Prostate gland (tissue), 2 donors: Measurements from ENCODE around the gene HACL1. TPM values are rescaled to one million over a fixed set of nuclear protein-coding genes. Genes with fewer than 3 reads are reported as not detected.

Source experiments
- DNase-seq: peaks from one replicate; pipeline ENCODE4 v3.0.0-alpha.2; 2019; ENCODE audit warnings: low spot score
- H3K27ac ChIP-seq, 2 donors: fragments of 200-600 bp; sonication (generic); 2 replicates each; pipeline ENCODE4 v1.5.1; 2017 to 2019
- H3K27me3 ChIP-seq: fragments of 200-600 bp; sonication (generic); replicated peaks from 2 replicates; pipeline ENCODE4 v1.5.1; 2019; ENCODE audit not compliant: insufficient read depth
- H3K36me3 ChIP-seq, 2 donors: fragments of 200-600 bp; sonication (generic); 1 replicate in 1 of 2; 2 replicates in 1 of 2; pipeline versions ENCODE4 v1.5.1 to v1.8.1; 2017 to 2019
- H3K4me1 ChIP-seq: fragments of 200-600 bp; sonication (generic); replicated peaks from 2 replicates; pipeline ENCODE4 v1.5.1; 2019
- H3K4me3 ChIP-seq, 2 donors: fragments of 200-600 bp; sonication (generic); 2 replicates each; pipeline ENCODE4 v1.5.1; 2017 to 2019
- H3K9me3 ChIP-seq: fragments of 200-600 bp; sonication (generic); 2 replicates; pipeline ENCODE4 v1.5.1; 2017
- CTCF ChIP-seq, 4 experiments: fragments of 200-600 bp in 2 of 4; fragments of 450-650 bp in 2 of 4; sonication (generic) in 2 of 4; IDR thresholded peaks; 1 replicate in 3 of 4; 2 replicates in 1 of 4; pipeline ENCODE4 v1.5.1; 2016 to 2019; ENCODE audit warnings: antibody characterized with exemption in 4 of 4, mild to moderate bottlenecking in 2 of 4, moderate library complexity in 2 of 4
- POLR2A ChIP-seq: fragments of 450-650 bp; IDR thresholded peaks from one replicate; pipeline ENCODE4 v1.6.1; 2016; ENCODE audit warnings: antibody characterized with exemption, mild to moderate bottlenecking
- POLR2AphosphoS5 ChIP-seq: sonication (generic); formaldehyde crosslinking; IDR thresholded peaks from one replicate; pipeline ENCODE4 v1.6.1; 2017; ENCODE audit warnings: antibody characterized with exemption
- WGBS: methylation state at CpG from one replicate; pipeline ENCODE4 v1.1.5; 2018; 5-methylcytosine and 5-hydroxymethylcytosine counted together
- intact Hi-C: fragments of 100-400 bp; cut with DNase I; formaldehyde crosslinking; loops from one replicate; pipeline ENCODE4 v1.14.2; 2022
- total RNA-seq, 2 donors: library from RNA; depleted of rRNA; stranded (reverse); fragments of >200 nt; gene quantifications; one replicate each; pipeline ENCODE4 v1.1.0, GENCODE V29; 2016

HACL1 gene
- total RNA-seq, 2 donors from 2014 or later = 27.9 to 30.6 TPM

GRCh38 chr3:15646851-15647511 lies 45.6 kb upstream of the HACL1 start:
- no peaks in the 10 kb centered on the region for H3K27me3 ChIP-seq
- WGBS = 71% methylated on average over 13 of the region's 13 CpGs
- no peaks in the 10 kb centered on the region for H3K9me3 ChIP-seq
- intact Hi-C loops = no loop called here
- H3K4me1 ChIP-seq = no peaks in the 10 kb centered on the region
- no peak overlapping the region for H3K27ac ChIP-seq
- DNase-seq = no peak
- H3K36me3 ChIP-seq = no peaks in the 10 kb centered on the region
- H3K4me3 ChIP-seq = no peak overlapping the region
- TF ChIP-seq CTCF (IDR thresholded peaks at IDR 0.05) = no peak
- TF ChIP-seq POLR2A = no peak
- TF ChIP-seq POLR2AphosphoS5 = no peak

DNA sequence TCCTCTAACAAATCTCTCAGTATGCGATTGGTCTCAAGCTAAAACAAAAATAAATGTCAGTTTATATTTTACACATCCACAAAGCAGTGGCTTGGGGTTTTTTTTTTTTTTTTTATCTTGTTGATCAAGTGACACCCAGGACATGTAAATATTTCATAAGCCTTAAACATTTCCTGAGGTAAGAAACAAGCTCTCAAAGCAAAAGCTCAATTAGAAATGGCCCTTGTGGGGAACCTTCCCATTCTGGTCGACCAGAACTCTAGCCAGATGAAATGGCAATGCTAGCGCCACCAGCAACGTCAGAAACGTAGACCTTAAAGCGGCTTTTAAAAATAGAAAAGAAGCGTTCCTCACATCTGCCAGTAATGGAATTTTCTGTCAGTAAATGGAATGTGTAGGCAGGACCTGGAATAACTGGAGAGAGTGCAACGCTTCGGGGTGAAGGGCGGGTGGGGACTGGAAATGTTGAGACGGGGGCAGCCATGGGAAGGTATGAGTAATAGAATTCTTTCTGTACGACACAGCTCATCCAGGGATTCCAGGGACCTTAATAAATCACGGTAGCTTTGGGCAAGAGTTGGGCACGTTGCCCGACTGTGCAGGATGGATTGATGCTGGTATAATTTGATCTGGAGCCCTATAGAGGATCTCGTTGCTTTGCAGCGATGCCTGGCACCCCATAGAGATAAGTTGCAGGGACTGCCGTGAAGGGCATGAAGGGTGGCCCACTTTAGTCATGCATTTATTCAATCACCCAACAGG lies 44.6 kb upstream of the HACL1 start:
- DNase-seq = no peak
- no peak overlapping the region for H3K4me3 ChIP-seq
- H3K36me3 ChIP-seq = no peaks in the 10 kb centered on the region
- intact Hi-C loops = no loop called here
- H3K9me3 ChIP-seq = no peaks in the 10 kb centered on the region
- no peaks in the 10 kb centered on the region for H3K4me1 ChIP-seq
- TF ChIP-seq POLR2AphosphoS5 = no peak
- no peak for TF ChIP-seq CTCF (IDR thresholded peaks at IDR 0.05)
- no peak for TF ChIP-seq POLR2A
- H3K27me3 ChIP-seq = no peaks in the 10 kb centered on the region
- 77% methylated on average over 18 of the region's 18 CpGs for WGBS
- no peak overlapping the region for H3K27ac ChIP-seq

- intact Hi-C loops = no loop called here
- H3K4me3 ChIP-seq = no peak overlapping the region
- H3K27me3 ChIP-seq = no peaks in the 10 kb centered on the region
- no peak for TF ChIP-seq POLR2AphosphoS5
- no peak for TF ChIP-seq CTCF (IDR thresholded peaks at IDR 0.05)
- TF ChIP-seq POLR2A = no peak
- WGBS = 92% methylated on average over 6 of the region's 6 CpGs
- no peak for DNase-seq
- no peaks in the 10 kb centered on the region for H3K4me1 ChIP-seq
- no peaks in the 10 kb centered on the region for H3K36me3 ChIP-seq
- no peaks in the 10 kb centered on the region for H3K9me3 ChIP-seq
- H3K27ac ChIP-seq = no peak overlapping the region
Measured at GRCh38 chr3:15645246-15645645, 43.9 kb upstream of the HACL1 start.

DNA sequence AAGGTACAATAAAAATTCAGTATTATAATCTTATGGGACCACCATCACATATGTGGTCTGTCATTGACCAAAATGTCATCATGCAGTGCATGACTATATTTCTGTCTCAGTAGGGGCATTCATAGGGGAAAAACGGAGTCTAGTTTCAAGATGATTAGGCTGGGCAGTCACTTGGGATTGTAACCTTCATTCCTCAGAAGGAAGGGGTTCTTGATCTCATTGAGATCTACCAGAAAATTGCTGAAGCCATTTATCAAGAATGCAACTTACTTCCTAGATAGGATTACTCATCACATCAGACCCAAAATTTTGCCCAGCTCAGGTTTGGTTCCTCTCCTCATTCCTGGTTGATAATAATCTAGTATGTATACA lies 37.5 kb upstream of the HACL1 start:
- no peak for DNase-seq
- no peaks in the 10 kb centered on the region for H3K9me3 ChIP-seq
- intact Hi-C loops = loop anchor here (10.0 kb wide), 1 partner anchor 606 kb away; no protein-coding TSS in a partner anchor
- WGBS = 96% methylated on average over 1 of the region's 1 CpG
- H3K4me3 ChIP-seq = no peak overlapping the region
- TF ChIP-seq POLR2AphosphoS5 = no peak
- no peak for TF ChIP-seq CTCF (IDR thresholded peaks at IDR 0.05)
- no peak for TF ChIP-seq POLR2A
- H3K27ac ChIP-seq = no peak overlapping the region
- H3K36me3 ChIP-seq = no peaks in the 10 kb centered on the region
- H3K27me3 ChIP-seq = no peaks in the 10 kb centered on the region
- H3K4me1 ChIP-seq = peaks cover 10% of the 10 kb centered on the region
